ENCODE data around the gene FCRL4. TPM values are rescaled to one million over a fixed set of nuclear protein-coding genes. Genes with fewer than 3 reads are reported as not detected.

Gene FCRL4
- total RNA-seq, 2 experiments from 2014 or later, result not detected

DNA sequence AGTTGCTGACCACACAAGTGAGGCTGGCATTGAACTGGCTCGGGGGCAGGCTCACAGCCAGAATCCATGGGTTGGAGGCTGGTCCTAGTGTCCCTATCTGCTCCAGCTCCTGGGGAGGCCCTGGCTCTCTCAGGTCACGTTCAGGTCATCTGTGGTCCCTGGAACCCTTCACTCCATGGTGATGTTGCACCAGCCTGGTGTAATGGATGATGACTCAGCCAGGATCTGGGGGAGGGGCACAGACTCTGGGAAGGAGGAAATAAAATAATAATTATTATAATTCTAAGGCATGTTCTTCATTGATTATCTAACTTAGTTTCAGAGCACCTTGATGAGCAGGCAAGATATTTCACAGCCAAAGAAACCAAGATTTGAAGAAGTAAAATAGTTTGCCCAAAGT, 26.6 kb upstream of the FCRL4 start:
- Histone ChIP-seq H3K4me3 (ENCODE audit: low read length) (no peak overlapping the region), H3K27ac (ENCODE audit: low read depth in 1 of 2, low read length in 2 of 2) (no peak overlapping the region), H3K9me3 (ENCODE audit: control insufficient read depth in 1 of 2, insufficient read depth in 1 of 2, low read length in 2 of 2) (no peaks in the 10 kb centered on the region), H3K4me1 (ENCODE audit: insufficient read depth, low read length) (no peaks in the 10 kb centered on the region), H3K27me3 (ENCODE audit: control insufficient read depth in 1 of 2, insufficient read depth in 2 of 2, low read length in 2 of 2) (peaks cover 3 to 7% of the 10 kb centered on the region in 2 experiments), H3K36me3 (ENCODE audit: insufficient read depth, low read length) (no peaks in the 10 kb centered on the region)
- peaks cover 4% of the 10 kb centered on the region for H3K4me1 Mint-ChIP-seq (ENCODE audit: low read depth)
- CTCF ChIA-PET, result no interaction called here
- TF ChIP-seq CTCF (IDR thresholded peaks at IDR 0.05), result no peak
- H3K4me3 Mint-ChIP-seq, result no peak overlapping the region
- POLR2A ChIA-PET, result no interaction called here
- H3K27me3 Mint-ChIP-seq, result peaks cover 20% of the 10 kb centered on the region
- DNase-seq (no peak), ATAC-seq (ENCODE audit: poor library complexity) (no peak)
- no peaks in the 10 kb centered on the region for H3K9me3 Mint-ChIP-seq
- no peak overlapping the region for H3K27ac Mint-ChIP-seq
- intact Hi-C loops (cut with DNase I, micrococcal nuclease), result no loop called here
- H3K36me3 Mint-ChIP-seq (ENCODE audit: low read depth), result no peaks in the 10 kb centered on the region

GRCh38 chr1:157622471-157622870, 24.6 kb upstream of the FCRL4 start:
- no peak overlapping the region for H3K27ac Mint-ChIP-seq
- no peaks in the 10 kb centered on the region for H3K4me1 Mint-ChIP-seq (ENCODE audit: low read depth)
- H3K4me3 Mint-ChIP-seq, result no peak overlapping the region
- ChIA-PET POLR2A (no interaction called here), CTCF (no interaction called here)
- no peak for TF ChIP-seq CTCF (IDR thresholded peaks at IDR 0.05)
- Histone ChIP-seq H3K9me3 (ENCODE audit: control insufficient read depth in 1 of 2, insufficient read depth in 1 of 2, low read length in 2 of 2) (no peaks in the 10 kb centered on the region), H3K27ac (ENCODE audit: low read depth in 1 of 2, low read length in 2 of 2) (no peak overlapping the region), H3K36me3 (ENCODE audit: insufficient read depth, low read length) (no peaks in the 10 kb centered on the region), H3K27me3 (ENCODE audit: control insufficient read depth in 1 of 2, insufficient read depth in 2 of 2, low read length in 2 of 2) (peaks cover 3 to 7% of the 10 kb centered on the region in 2 experiments), H3K4me1 (ENCODE audit: insufficient read depth, low read length) (no peaks in the 10 kb centered on the region), H3K4me3 (ENCODE audit: low read length) (no peak overlapping the region)
- intact Hi-C loops (cut with DNase I, micrococcal nuclease), result no loop called here
- no peak for ATAC-seq (ENCODE audit: poor library complexity)
- H3K36me3 Mint-ChIP-seq (ENCODE audit: low read depth), result no peaks in the 10 kb centered on the region
- no peaks in the 10 kb centered on the region for H3K9me3 Mint-ChIP-seq
- no peak for DNase-seq
- peaks cover 20% of the 10 kb centered on the region for H3K27me3 Mint-ChIP-seq

GRCh38 chr1:157618190-157618589, 20.3 kb upstream of the FCRL4 start:
- TF ChIP-seq CTCF (IDR thresholded peaks at IDR 0.05), result no peak
- Mint-ChIP-seq H3K36me3 (ENCODE audit: low read depth) (no peaks in the 10 kb centered on the region), H3K27me3 (peaks cover 12% of the 10 kb centered on the region)

More at GRCh38 chr1:157618190-157618589, 20.3 kb upstream of the FCRL4 start:
- H3K4me3 ChIP-seq (ENCODE audit: low read length), result no peak overlapping the region
- intact Hi-C loops (cut with DNase I, micrococcal nuclease), result no loop called here
- no peaks in the 10 kb centered on the region for H3K4me1 ChIP-seq (ENCODE audit: insufficient read depth, low read length)
- ChIA-PET CTCF (no interaction called here), POLR2A (no interaction called here)
- H3K27me3 ChIP-seq (ENCODE audit: control insufficient read depth in 1 of 2, insufficient read depth in 2 of 2, low read length in 2 of 2), result peaks cover 0 to 3% of the 10 kb centered on the region in 2 experiments
- no peaks in the 10 kb centered on the region for H3K9me3 Mint-ChIP-seq
- H3K36me3 ChIP-seq (ENCODE audit: insufficient read depth, low read length), result no peaks in the 10 kb centered on the region
- DNase-seq (no peak), ATAC-seq (ENCODE audit: poor library complexity) (no peak)
- no peak overlapping the region for H3K4me3 Mint-ChIP-seq
- H3K4me1 Mint-ChIP-seq (ENCODE audit: low read depth), result no peaks in the 10 kb centered on the region
- no peak overlapping the region for H3K27ac Mint-ChIP-seq
- no peak overlapping the region for H3K27ac ChIP-seq (ENCODE audit: low read depth in 1 of 2, low read length in 2 of 2)
- H3K9me3 ChIP-seq (ENCODE audit: control insufficient read depth in 1 of 2, insufficient read depth in 1 of 2, low read length in 2 of 2), result no peaks in the 10 kb centered on the region
